Activated CD4-positive, alpha-beta T cell treated with anti-CD3 and anti-CD28 coated beads, Interleukin-2, amount 50 U/mL, for 4 hours (primary cell): ENCODE results near the gene CALHM3.
"Not testable (repeated sequence)": the region's sequence is repeated elsewhere in the genome, so short reads cannot be mapped to it uniquely, and the experiment has no call there.

ENCODE experiments used
- DNase-seq, 2 experiments: peaks; one replicate each; pipeline ENCODE4 v3.0.0-alpha.2; 2020

Gene CALHM3, protein sequence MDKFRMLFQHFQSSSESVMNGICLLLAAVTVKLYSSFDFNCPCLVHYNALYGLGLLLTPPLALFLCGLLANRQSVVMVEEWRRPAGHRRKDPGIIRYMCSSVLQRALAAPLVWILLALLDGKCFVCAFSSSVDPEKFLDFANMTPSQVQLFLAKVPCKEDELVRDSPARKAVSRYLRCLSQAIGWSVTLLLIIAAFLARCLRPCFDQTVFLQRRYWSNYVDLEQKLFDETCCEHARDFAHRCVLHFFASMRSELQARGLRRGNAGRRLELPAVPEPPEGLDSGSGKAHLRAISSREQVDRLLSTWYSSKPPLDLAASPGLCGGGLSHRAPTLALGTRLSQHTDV

DNA sequence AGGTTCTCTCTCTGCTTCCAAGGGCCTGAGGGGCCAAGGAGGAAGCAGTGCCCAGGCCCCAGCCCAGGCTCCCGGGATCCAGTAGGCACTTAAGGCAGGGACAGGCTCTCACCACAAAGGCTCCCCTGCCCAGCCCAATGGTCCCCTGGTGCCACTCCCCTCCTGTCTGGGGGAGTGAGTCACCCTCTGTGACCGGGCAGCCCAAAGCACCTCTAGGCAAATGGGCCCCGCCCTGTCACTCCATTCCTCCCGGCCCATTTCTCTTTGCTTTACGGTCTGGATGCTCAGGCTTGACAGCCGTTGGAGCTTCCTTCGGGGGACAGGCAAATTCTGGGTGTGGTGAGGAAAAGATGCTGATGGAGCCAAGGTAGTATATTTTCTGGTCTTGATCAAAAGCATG is at the start of gene CALHM3:
TSS of gene CALHM3 (minus strand) at position 106 of the 400 bp plus-strand sequence. CDS start 208 bp downstream, outside the sequence.
- DNase-seq = no peak

DNA sequence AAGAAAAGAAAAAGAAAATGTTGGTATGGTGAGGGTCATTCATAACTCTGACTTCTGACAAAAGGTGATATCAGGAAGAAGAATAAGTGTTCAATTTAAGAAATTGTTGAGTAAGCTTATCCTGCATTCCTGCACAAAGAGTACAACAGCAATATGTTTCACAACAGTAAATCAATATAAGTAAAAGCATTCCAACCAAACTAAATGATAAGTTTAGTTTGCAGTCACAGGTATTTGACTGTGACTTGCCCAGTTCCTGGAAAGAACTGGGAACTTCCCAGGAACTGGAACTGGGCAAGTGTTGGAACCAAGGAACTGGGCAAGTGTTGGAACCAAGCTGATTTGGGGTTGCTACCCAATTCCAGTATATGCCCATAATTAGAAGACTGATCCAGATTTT is 49.5 kb upstream of the CALHM3 start:
- no peak for DNase-seq

DNA sequence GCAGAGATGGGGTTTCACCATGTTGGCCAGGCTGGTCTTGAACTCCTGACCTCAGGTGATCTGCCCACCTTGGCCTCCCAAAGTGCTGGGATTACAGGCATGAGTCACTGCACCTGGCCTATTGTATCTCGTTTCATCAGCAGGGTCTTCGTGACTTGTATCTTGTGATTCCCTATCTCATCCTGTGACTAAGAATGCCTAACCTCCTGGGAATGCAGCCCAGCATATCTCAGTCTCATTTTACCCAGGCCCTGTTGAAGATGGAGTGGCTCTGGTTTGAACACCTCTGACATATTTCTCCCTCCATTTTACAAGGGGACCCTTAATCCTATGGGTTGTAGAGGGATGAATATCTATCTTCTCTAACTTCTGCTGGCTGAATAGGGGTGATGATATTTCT is 48.4 kb upstream of the CALHM3 start:
- DNase-seq = not testable (repeated sequence)

DNA sequence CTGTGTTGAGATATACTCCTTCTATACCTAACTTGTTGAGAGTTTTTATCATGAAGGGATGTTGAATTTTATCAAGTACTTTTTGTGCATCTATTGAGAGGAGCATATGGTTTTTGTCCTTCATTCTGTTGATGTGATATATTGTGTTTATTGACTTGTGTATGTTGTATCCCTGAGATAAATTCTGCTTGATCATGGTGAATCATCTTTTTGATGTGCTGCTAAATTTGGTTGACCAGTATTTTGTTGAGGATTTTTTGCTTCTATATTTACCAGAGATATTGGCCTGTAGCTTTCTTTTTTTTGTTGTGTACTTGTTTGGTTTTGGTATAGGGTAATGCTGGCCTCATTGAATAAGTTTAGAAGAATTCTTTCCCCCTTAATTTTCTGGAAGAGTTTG is 46.9 kb upstream of the CALHM3 start:
- DNase-seq = no peak

DNA sequence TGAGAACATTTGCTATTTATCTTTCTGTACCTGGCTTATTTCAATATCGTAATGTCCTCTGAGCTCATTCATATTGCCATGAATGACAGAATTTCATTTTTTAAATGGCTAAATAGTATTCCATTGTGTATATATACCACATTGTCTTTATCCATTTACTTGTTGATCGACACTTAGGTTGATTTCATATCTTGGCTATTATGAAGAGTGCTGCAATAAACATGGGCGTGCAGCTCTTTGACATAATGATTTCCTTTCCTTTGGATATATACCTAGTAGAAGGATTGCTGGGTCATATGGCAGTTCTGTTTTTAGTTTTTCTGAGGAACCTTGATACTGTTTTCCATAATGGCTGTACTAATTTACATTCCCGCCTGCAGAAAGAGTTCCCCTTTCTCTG is 44.6 kb upstream of the CALHM3 start:
- DNase-seq = no peak

DNA sequence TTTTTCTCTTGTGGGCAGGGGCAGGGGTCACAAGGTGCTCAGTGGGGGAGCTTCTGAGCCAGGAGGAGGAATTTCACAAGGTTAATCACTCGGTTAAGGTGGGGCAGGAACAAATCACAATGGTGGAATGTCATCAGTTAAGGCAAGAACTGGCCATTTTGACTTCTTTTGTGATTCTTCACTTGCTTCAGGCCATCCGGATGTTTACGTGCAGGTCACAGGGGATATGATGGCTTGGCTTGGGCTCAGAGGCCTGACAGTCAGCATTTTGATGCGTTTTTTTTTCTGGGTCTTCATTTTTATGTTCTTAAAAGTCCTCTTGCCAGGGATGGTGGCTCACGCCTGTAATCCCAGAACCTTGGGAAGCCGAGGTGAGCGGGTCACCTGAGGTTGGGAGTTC is 43.0 kb upstream of the CALHM3 start:
- not testable (repeated sequence) for DNase-seq

DNA sequence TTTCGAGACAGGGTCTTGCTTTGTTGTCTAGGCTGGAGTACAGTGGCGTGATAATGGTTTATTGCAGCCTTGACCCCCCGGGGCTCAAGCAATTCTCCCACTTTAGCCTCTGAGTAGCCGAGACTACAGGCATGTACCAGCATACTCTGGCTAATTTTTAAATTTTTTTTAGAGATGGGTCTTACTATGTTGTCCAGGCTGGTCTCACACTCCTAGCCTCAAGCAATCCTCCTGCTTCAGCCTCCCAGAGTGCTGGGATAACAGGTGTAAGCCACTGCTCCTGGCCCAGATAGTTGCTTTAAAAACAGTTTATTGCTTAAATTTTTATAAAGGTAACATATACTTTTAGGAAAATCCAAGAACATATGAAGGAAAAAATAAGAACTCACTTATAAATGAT is 40.8 kb upstream of the CALHM3 start:
- DNase-seq = no peak

DNA sequence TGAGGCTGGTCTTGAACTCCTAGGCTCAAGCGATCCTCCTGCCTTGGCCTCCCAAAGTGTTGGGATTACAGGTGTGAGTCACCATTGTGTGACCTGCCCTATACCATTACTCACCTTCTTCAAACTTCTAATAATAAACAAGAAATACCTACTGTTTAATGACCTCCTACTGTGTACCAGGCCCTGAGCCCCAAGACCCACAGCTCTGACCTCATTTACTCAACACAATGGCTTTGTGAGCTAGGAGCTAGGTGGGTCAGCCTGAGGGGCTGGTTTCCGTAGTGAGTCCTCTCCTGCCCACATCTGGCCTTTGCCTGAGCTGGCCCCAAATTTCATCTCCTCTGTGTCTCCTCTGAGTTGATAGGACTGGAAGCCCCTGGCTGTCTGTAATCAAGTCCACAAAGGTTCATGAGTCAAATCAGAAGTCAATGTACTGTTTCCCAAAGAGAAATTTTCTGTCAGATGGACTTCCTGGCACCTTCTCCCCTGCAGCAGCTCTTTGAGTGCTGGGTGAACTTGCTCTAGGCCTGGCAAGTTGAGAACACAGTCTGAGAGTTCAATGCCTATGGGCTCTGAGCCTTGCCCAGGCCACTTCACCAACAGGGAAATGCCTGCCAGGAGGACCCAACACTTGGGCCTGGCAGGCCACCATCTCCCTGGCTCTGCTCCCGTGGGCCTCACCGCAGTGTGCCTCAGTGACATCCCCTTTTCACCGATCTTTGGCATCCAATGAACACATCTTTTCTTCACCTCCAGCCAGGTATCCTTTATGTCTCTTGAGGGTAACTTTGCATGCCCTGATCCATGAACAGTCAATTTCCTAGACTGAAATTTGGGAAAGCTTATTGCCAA is 38.4 kb upstream of the CALHM3 start:
- no peak for DNase-seq

DNA sequence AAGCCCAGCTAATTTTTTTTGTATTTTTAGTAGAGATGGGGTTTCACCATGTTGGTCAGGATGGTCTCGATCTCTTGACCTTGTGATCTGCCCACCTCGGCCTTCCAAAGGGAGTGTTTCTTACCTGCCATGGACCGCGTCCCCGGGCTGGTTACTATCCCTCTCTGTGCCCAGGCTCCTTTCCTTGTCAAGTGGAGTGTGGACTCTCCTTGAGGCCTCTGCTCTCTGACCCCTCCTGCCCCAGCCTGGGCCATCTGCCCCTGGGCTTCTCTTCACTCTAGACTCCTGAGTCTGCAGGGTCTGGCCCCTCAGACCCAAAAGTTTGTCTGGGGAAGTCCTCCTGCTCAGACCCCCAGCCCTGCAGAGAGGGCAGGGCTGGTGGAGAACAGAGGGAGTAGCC is 35.2 kb upstream of the CALHM3 start:
- DNase-seq = no peak

DNA sequence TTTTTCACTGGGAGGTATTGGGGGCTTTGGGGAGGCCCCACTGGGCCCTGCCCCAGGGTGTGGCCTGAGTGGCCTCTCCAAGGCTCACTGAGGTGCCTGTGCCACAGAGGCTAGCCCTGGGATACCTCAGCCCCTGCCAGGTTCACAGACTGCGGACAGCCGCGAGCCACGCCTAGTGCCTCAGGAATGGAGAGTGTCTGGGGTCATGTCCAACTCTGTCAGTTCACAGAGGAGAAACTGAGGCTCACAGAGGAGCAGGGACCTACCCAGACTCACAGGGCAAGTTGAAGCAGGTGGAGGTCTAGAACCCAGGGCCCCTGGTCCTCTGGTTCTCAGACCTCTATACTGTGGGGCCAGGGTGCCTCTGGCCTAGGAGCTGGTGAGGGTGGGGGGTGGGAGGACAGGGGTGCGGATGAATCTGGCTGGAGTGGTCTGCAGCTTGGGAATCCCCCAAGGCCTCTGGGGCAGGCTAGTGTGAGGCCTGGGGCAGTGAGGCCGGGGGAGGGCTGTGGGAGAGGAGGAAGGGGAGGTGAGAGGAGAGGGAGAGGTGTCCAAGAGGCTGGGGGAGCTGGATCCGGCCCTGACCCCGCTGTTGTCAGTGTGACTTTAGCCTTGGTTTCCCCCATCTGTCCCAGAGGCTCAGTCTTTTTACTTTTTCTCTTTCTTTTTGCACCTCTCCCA is 34.5 kb upstream of the CALHM3 start:
- no peak for DNase-seq

DNA sequence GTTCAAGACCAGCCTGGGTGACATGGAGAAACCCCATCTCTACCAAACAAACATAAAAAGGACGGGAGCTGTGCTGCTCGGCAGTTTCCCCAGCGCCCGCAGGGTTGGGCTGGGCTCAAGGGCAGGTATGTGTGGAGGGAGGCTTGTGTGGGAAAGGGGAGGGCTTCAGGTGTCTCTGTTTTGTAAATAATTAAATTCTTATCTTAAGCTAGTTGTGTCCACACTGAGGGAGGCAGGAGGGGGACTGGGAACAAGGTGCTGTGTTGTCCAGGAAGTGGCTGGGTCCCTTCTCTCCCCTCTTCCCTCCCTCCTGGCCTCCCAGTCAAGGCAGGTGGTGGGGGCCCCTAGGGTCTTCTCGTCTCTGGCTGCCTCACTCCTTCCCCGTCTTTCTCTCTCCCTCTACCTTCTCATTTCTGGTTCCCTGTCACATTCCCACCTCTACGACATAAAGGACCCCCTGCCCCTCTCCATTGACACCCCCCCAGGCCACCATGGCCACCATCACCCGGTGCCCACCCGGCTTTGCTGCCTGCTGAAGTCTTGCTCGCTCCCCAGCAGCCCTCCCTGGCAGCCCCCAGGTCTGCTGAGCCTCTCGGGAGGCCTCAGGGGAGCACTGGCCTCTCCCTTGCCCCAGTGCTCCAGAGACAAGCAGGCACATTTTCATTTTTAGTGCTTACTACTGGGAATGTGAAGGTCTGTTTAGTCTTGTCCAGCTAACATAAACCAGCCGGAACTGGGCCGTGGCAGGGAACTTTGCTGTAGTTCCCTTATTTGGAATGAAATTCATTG is 33.7 kb upstream of the CALHM3 start:
- no peak for DNase-seq

DNA sequence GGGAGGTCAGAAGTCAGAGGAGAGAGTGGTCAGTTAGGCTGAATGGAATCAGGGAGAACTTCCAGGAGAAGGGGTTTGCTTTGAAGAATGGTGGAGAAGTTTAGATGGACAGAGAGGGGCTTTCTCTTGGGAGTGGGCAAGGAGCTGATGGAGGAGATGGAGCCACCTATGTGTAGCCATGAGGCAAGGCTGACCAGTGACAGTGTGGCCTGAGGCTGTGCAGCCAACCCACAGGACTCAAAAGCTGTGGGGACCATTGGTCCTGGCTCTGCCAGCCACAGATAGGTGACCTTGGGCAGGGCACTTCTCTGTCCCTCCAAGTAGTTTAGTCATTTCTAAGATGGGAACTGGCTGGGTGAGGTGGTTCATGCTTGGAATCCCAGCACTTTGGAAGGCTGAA is 33.1 kb upstream of the CALHM3 start:
- DNase-seq = no peak

DNA sequence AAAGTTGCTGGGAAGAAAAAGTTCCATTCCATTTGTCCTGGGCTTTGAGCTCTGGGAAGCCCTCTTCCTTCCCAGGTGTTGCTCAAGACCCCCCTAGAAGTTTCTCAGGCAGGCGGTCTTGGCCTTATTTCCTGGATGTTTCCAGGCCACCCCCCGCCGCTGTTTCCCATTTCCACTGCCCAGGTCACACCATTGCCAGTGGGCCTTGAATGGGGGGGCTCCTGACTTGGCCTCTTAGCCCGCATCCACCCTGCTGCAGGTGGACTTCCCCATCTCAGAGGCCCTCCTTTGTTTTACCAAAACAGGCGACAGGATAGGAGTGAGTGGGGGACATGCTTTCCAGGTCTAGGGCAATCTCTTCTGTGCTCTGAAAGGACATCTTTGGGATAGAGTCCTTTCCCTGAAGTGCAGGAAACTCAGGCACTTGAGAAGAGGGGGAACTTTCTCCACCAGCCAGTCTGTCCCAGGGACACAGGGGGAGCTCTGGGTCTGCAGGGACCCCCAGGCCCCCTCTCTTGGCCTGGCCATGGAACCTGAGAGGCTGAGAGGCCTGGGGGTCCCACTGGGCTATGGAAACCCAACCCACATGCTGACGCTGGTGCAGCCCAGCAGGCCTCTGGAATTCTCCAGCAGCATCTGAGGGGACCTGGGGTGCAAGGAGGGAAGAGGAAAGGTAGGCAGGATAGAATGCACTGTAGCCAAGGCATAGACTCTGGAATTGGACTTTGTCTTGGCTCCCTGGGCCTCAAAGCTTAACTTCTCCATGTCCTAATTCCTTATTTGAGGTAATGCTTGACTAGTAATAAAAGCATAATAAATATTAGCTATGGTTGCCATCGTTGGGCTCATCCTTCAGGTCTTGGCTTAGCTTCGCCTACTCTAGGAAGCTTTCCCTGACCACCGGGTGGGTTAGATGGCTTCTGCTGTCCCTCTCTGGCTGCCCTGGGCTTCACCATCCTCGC is 32.0 kb upstream of the CALHM3 start:
- no peak for DNase-seq

DNA sequence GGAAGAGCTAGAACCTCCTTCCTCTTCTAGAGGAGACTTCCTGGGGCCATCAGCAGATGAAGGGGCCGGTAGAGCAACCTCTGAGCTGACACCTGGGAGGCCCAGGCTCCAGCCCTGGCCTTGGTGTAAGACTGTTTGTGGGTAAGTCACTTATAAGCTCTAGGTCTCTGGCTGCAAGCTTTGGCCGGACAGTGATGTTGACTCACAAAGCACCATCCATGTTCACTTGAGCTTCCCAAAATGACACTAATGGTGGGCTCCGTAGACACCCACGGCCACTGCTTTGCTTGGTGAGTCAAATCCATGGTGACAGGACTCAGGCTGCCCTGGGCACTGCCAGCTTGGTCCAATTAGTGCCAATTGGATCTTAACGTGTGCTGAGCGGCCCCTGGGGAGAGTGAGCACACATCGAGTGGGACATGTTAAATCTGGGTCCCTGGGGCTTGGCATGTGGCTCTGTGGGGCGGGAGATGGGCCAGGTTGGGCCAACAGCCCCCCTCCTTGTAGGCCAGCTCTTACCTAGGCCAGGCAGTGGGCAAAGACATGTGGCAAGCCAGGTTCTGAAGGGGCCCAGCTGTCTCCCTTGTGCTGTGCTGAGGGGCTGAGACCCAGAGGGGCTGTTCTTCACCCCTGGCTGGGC is 31.1 kb upstream of the CALHM3 start:
- no peak for DNase-seq

DNA sequence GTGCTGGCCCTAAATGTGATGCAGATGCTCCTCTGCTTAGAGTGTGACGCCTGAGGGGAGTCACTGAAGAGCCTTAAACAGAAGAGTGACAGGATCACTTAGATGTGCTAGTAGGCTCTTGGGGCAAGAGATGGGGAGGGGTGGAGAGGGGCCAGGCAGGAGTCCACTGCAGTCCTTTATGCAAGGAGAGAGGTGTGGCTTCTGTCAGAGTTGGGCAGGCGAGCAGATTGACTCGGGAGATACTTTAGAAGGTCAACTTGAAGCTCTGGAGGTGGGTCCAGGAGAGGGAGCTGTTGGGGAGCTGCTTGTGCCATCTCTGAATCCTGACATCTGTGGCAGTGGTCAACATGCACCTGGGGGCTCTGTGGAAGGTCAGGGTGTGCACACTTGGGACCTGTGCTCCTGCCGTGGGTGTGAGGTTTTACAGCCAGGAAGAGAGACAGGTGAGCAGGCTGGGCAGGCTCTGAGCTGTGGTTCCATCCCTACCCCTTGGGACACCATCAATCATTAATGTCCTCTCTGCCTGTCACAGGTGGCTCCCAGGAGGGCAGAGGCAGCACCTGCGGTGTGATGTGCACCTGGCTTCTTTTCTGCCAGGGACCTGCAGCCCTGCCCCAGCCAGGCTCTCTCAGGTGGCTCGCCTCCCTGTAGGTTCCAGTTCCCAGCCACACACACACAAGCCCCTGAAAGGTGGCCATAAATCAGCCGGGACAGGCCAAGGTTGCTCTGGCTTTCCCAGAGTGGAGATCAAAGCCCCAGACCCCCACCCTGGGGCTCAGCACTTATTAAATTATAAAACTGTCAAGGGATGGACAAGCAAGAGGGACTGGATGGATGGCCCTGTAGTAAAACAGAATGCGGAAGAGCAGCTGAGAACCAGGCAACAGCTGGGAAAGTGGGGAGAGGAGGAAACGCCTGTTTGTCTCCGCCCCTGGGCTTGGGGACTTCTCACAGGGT is 28.5 kb upstream of the CALHM3 start:
- DNase-seq = no peak

DNA sequence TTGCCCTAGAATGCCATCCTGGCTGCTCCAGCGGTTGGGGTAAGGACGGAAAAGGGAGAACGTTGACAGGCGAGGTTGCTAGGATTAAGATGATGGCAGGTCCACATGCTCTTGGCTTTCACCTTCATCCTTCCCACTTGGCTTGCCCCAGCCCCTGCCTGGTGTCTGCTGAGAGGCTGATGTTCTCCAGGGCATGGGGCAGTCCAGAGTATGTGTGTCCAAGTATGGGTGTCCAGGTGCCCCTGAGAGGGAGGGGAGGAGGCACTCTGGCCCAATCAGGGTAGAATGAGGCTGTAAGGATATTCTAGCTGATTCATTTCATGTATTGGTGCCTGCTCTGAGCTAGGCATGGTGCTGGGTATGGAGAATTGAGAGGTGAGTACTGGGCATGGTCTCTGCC is 27.0 kb upstream of the CALHM3 start:
- no peak for DNase-seq

DNA sequence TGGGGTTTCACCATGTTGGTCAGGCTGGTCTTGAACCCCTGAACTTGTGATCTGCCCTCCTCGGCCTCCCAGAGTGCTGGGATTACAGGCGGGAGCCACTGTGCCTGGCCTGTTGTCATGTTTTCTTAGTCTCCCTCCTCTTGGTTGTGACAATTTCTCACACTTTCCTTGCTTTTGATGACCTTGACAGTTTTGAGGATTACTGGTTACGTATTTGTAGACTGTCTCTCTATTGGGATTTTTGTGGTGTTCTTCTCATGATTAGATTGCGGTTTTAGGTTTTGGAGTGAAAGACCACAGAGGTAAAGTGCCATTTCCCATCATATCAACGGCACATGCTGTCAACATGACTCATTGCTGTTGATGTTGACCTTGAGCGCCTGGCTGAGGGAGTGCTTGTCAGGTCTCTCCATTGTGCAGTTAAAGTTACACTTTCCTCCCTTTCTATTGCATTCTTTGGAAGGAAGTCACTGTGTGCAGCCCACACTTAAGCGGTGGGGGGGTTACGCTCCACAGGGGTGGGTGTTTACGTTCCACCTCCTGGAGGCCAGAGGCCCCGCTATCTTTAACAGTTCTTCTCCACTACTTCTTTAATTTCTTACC is 25.2 kb upstream of the CALHM3 start:
- DNase-seq = peak; percentile 19 to 31

DNA sequence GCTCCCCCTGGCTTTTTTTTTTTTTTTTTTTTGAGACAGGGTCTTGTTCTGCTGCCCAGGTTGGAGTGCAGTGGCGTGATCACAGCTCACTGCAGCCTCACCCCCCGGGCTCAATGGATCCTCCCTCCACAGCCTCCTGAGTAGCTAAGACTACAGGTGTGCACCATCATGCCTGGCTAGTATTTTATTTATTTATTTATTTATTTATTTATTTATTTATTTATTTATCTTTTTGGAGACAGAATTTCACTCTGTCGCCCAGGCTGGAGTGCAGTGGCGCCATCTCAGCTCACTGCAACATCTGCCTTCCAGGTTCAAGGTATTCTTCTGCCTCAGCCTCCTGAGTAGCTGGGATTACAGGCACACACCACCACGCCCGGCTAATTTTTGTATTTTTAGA is 24.7 kb upstream of the CALHM3 start:
- DNase-seq = not testable (repeated sequence)
